Measurements from ENCODE around the gene ACP2.

GRCh38 chr11:47251751-47252150 lies 3.1 kb upstream of the ACP2 start:
- TF ChIP-seq CTCF (IDR thresholded peaks at IDR 0.05; ENCODE audit: insufficient read depth, low read depth, low read length) (no peak), EZH2 (IDR thresholded peaks at IDR 0.05; ENCODE audit: insufficient read depth, low read length) (no peak)
